A549 (cell line): ENCODE results near the gene FHIP1A.

Experiments used
- CEBPB ChIP-seq, 2 experiments: fragments of >200 bp in 1 of 2; sonication (Bioruptor Twin) in 1 of 2; formaldehyde crosslinking in 1 of 2; IDR thresholded peaks; 2 replicates each; pipeline ENCODE4 v1.6.1; 2012 to 2016
- CTCF ChIP-seq: fragments of >200 bp; sonication (Bioruptor Twin); formaldehyde crosslinking; IDR thresholded peaks from 3 replicates; pipeline ENCODE4 v1.5.1; 2016
- MAX ChIP-seq: IDR thresholded peaks from 2 replicates; pipeline ENCODE4 v1.6.1; 2012
- MYC ChIP-seq: IDR thresholded peaks from 2 replicates; pipeline ENCODE4 v1.6.1; 2012; ENCODE audit warnings: mild to moderate bottlenecking, inconsistent platforms, low read length, improper control_type of control experiment, borderline replicate concordance
- POLR2A ChIP-seq: IDR thresholded peaks from 2 replicates; pipeline ENCODE4 v1.6.1; 2012; ENCODE audit warnings: mild to moderate bottlenecking, low read length
- RNF2 ChIP-seq: fragments of 200-600 bp; sonication (generic); IDR thresholded peaks from 2 replicates; pipeline ENCODE4 v1.6.1; 2016; ENCODE audit warnings: low read depth, mild to moderate bottlenecking, antibody characterized with exemption, moderate library complexity, borderline replicate concordance
- ZFP36 ChIP-seq: fragments of 450-650 bp; IDR thresholded peaks from 2 replicates; pipeline ENCODE4 v1.6.1; 2014; ENCODE audit warnings: borderline replicate concordance; ENCODE audit not compliant: partially characterized antibody

GRCh38 chr4:151427266-151427665, 18.3 kb downstream of the FHIP1A start:
- TF ChIP-seq POLR2A, result no peak
- TF ChIP-seq CTCF, result no peak
- TF ChIP-seq CEBPB (IDR thresholded peaks at IDR 0.05), result no peak
- no peak for TF ChIP-seq MAX
- no peak for TF ChIP-seq MYC
- TF ChIP-seq ZFP36, result no peak
- TF ChIP-seq RNF2, result no peak
